ENCODE results near the gene ZBTB44. TPM values are rescaled to one million over a fixed set of nuclear protein-coding genes. Genes with fewer than 3 reads are reported as not detected.
"Not testable (repeated sequence)": the region's sequence is repeated elsewhere in the genome, so short reads cannot be mapped to it uniquely, and the experiment has no call there.

The ZBTB44 gene
- total and polyA plus RNA-seq, 7 donors, result 9.2 to 162 (median 73.0) TPM

GRCh38 chr11:130263351-130263750 lies 51.4 kb downstream of the ZBTB44 start:
- peaks cover 0 to 32% (median 1%) of the 10 kb centered on the region in 4 donors for H3K36me3 ChIP-seq
- no peaks in the 10 kb centered on the region for H3K27me3 ChIP-seq
- intact Hi-C loops (cut with DNase I), result no loop called here
- DNase-seq, result no peak
- TF ChIP-seq POLR2A (IDR thresholded peaks at IDR 0.05), result no peak
- TF ChIP-seq, protein P1, sequence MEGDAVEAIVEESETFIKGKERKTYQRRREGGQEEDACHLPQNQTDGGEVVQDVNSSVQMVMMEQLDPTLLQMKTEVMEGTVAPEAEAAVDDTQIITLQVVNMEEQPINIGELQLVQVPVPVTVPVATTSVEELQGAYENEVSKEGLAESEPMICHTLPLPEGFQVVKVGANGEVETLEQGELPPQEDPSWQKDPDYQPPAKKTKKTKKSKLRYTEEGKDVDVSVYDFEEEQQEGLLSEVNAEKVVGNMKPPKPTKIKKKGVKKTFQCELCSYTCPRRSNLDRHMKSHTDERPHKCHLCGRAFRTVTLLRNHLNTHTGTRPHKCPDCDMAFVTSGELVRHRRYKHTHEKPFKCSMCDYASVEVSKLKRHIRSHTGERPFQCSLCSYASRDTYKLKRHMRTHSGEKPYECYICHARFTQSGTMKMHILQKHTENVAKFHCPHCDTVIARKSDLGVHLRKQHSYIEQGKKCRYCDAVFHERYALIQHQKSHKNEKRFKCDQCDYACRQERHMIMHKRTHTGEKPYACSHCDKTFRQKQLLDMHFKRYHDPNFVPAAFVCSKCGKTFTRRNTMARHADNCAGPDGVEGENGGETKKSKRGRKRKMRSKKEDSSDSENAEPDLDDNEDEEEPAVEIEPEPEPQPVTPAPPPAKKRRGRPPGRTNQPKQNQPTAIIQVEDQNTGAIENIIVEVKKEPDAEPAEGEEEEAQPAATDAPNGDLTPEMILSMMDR (IDR thresholded peaks at IDR 0.05), result no peak
- no peak for TF ChIP-seq EP300 (IDR thresholded peaks at IDR 0.05)
- TF ChIP-seq POLR2AphosphoS5 (IDR thresholded peaks at IDR 0.05), result no peak
- no peaks in the 10 kb centered on the region for H3K9me3 ChIP-seq
- WGBS, 2 donors, result 79 to 91% methylated on average over 5 of the region's 5 CpGs
- H3K4me3 ChIP-seq, result no peak overlapping the region
- peaks cover 0 to 3% (median 0%) of the 10 kb centered on the region in 4 donors for H3K4me1 ChIP-seq
- H3K27ac ChIP-seq, result no peak overlapping the region

DNA sequence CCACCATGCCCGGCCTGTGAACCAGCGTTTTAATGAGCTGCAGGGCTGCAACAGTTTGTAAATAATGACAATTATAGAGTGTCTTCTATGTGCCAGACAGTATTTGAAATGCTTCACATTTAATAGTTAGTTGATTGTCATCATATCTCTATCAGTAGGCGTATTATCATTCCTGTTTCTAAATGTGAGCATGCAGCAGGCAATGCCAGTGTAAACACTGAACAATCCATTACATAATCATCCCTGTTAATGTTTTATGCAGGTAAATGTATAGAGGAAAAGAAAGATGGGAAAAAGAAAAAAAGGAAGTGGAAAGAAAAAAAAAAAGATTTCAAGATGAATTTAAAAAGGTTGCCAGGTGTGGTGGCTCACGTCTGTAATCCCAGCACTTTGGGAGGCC lies 52.3 kb downstream of the ZBTB44 start:
- H3K4me1 ChIP-seq, result peaks cover 0 to 3% (median 0%) of the 10 kb centered on the region in 4 donors
- peaks cover 0 to 29% (median 0%) of the 10 kb centered on the region in 4 donors for H3K36me3 ChIP-seq
- no peak for DNase-seq
- no peaks in the 10 kb centered on the region for H3K27me3 ChIP-seq
- H3K27ac ChIP-seq, result no peak overlapping the region
- no peak overlapping the region for H3K4me3 ChIP-seq
- intact Hi-C loops (cut with DNase I), result no loop called here
- no peaks in the 10 kb centered on the region for H3K9me3 ChIP-seq
- no peak for TF ChIP-seq POLR2A (IDR thresholded peaks at IDR 0.05)
- no peak for TF ChIP-seq POLR2AphosphoS5 (IDR thresholded peaks at IDR 0.05)
- TF ChIP-seq, protein P1 (IDR thresholded peaks at IDR 0.05), result no peak
- no peak for TF ChIP-seq EP300 (IDR thresholded peaks at IDR 0.05)
- 28 to 68% methylated on average over 4 of the region's 4 CpGs for WGBS, 2 donors

DNA sequence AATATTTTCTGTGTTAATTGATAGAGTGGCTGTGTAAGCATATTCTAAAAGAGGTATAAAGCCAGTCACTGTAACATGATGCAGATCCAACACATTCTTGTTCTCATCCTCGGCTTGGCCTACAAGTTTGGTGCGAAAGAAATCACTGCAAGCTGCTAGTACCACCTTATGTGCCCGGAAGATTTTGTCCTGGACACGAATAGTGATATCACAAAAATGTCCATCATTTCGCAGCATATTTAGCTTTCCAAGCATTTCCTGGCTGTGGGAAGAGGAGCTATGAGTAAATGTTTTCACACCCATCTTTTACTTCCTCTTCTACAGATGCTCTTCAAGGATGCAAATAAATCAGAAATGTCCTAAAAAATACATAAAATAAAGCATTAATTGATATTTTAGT lies 53.1 kb downstream of the ZBTB44 start:
- Histone ChIP-seq H3K36me3 (peaks cover 0 to 29% (median 0%) of the 10 kb centered on the region in 4 donors), H3K4me1 (peaks cover 0 to 3% (median 0%) of the 10 kb centered on the region in 4 donors), H3K27me3 (no peaks in the 10 kb centered on the region), H3K27ac (no peak overlapping the region), H3K9me3 (no peaks in the 10 kb centered on the region), H3K4me3 (no peak overlapping the region)
- WGBS, 2 donors, result 93 to 94% methylated on average over 5 of the region's 5 CpGs
- no peak for DNase-seq
- intact Hi-C loops (cut with DNase I), result no loop called here
- TF ChIP-seq, protein P1 (IDR thresholded peaks at IDR 0.05), result no peak
- TF ChIP-seq EP300 (IDR thresholded peaks at IDR 0.05), result no peak
- TF ChIP-seq POLR2A (IDR thresholded peaks at IDR 0.05), result no peak
- no peak for TF ChIP-seq POLR2AphosphoS5 (IDR thresholded peaks at IDR 0.05)

DNA sequence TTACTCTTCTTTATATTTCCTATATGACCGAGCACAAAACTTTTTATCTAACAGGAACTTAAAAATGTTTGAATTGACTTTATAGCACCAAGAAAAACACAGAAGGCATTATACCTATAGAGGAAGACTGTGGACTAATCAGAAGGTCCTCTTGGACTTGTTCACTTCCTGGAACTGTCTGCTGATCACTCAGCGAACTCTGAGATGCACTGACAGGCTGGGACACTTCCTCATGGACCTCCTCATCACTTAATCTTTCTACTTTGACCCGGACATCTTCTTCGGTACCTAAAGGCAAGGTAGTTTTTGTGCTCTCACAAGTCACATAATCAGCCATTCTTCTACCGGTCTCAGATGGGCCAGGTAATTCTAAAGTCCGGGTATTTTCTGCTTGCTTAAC lies 54.0 kb downstream of the ZBTB44 start:
- intact Hi-C loops (cut with DNase I), result no loop called here
- Histone ChIP-seq H3K27me3 (no peaks in the 10 kb centered on the region), H3K9me3 (no peaks in the 10 kb centered on the region), H3K27ac (no peak overlapping the region), H3K4me1 (no peaks in the 10 kb centered on the region), H3K4me3 (no peak overlapping the region), H3K36me3 (peaks cover 0 to 29% (median 0%) of the 10 kb centered on the region in 4 donors)
- DNase-seq, result no peak
- TF ChIP-seq POLR2A (IDR thresholded peaks at IDR 0.05), result no peak
- no peak for TF ChIP-seq POLR2AphosphoS5 (IDR thresholded peaks at IDR 0.05)
- TF ChIP-seq, protein P1 (IDR thresholded peaks at IDR 0.05), result no peak
- TF ChIP-seq EP300 (IDR thresholded peaks at IDR 0.05), result no peak
- WGBS, 2 donors, result 81 to 86% methylated on average over 6 of the region's 6 CpGs

- 96 to 97% methylated on average over 2 of the region's 2 CpGs for WGBS, 2 donors
- H3K4me1 ChIP-seq, result no peaks in the 10 kb centered on the region
- TF ChIP-seq, protein P1 (IDR thresholded peaks at IDR 0.05), result no peak
- TF ChIP-seq EP300 (IDR thresholded peaks at IDR 0.05), result no peak
- no peak for TF ChIP-seq POLR2AphosphoS5 (IDR thresholded peaks at IDR 0.05)
- no peak for TF ChIP-seq POLR2A (IDR thresholded peaks at IDR 0.05)
Measured at GRCh38 chr11:130260080-130260627, 54.6 kb downstream of the ZBTB44 start.

DNA sequence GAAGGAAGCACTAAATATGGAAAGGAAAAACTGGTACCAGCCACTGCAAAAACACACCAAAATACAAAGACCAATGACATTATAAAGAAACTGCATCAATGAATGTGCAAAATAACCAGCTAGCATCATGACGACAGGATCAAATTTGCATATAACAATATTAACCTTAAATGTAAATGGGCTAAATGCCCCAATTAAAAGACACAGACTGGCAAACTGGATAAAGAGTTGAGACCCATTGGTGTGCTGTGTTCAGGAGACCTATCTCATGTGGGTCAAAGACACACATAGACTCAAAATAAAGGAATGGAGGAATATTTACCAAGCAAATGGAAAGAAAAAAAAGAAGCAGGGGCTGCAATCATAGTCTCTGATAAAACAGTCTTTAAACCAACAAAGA lies 63.0 kb downstream of the ZBTB44 start:
- H3K36me3 ChIP-seq; intact Hi-C loops (cut with DNase I); DNase-seq; H3K27me3 ChIP-seq; H3K9me3 ChIP-seq; H3K27ac ChIP-seq; H3K4me3 ChIP-seq: not testable (repeated sequence)
- peaks cover 0 to 12% (median 4%) of the 10 kb centered on the region in 4 donors for H3K4me1 ChIP-seq
- 92 to 95% methylated on average over 1 of the region's 1 CpG for WGBS, 2 donors

More at GRCh38 chr11:130260080-130260627, 54.6 kb downstream of the ZBTB44 start:
- DNase-seq, result no peak
- H3K27me3 ChIP-seq, result no peaks in the 10 kb centered on the region
- H3K9me3 ChIP-seq, result no peaks in the 10 kb centered on the region
- H3K36me3 ChIP-seq, result peaks cover 0 to 29% (median 0%) of the 10 kb centered on the region in 4 donors
- intact Hi-C loops (cut with DNase I), result no loop called here
- no peak overlapping the region for H3K4me3 ChIP-seq
- H3K27ac ChIP-seq, result no peak overlapping the region

DNA sequence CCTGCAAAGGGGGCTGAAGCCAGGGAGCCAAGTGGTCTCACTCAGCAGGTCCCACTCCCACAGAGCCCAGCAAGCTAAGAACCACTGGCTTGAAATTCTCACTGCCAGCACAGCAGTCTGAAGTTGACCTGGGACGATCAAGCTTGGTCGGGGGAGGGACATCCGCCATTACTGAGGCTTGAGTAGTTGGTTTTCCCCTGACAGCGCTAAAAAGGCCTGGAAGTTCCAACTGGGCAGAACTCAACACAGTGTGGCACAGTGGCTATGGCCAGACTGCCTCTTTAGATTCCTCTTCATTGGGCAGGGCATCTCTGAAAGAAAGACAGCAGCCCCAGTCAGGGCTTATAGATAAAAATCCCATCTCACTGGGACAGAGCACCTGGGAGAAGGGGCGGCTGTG lies 64.8 kb downstream of the ZBTB44 start:
- intact Hi-C loops (cut with DNase I); H3K9me3 ChIP-seq: not testable (repeated sequence)
- 95 to 96% methylated on average over 5 of the region's 5 CpGs for WGBS, 2 donors

More for the DNA sequence above, 64.8 kb downstream of the ZBTB44 start:
- not testable (repeated sequence) for DNase-seq, H3K36me3 ChIP-seq, H3K27ac ChIP-seq, H3K27me3 ChIP-seq, H3K4me3 ChIP-seq
- peaks cover 0 to 22% (median 8%) of the 10 kb centered on the region in 4 donors for H3K4me1 ChIP-seq

Measured in sigmoid colon (tissue), 7 donors.